ENCODE measurements around the gene BSG.
"Not testable (repeated sequence)": the region's sequence is repeated elsewhere in the genome, so short reads cannot be mapped to it uniquely, and the experiment has no call there.

BSG gene

GRCh38 chr19:607301-608154, 35.1 kb downstream of the BSG start:
- no peak for DNase-seq

DNA sequence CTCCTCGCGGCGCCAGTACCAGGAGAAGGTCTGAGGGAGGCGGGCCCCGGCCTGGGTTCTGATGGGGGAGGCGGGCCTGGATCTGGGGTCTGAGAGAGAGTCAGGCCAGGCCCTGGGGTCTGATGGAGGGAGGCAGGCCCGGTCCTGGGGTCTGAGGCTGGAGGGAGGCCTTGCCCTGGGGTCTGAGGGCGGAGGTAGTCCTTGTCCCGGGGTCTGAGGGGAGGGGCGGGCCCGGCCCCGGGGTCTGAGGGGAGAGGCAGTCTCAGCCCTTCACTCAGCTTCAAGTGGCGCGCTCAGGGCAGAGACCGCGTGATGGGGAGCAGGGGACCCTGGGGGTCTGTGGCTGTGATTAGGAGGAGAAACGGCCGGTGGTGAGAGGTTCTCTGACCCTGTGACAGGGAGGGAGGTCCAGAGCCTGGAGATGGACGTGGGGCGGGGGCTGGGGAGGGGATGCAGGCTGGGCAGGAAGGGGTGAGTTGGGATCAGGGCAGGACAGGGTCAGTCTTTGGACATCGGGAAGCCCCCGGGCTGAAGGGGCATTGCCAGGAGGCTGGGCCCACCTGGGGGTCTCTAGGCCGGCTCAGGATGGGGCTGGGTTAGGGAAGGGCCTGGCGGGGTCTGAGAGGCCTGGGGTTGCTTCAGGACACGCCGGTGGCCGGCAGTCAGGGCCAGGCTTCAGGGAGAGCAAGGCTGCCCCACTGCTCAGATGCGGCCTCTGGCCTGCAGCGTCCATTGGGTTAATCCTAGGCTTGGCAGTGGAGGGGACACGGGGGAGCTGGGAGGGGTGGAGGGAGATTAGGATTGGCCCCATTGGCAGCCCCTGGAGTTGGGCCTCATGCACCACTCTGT, 36.0 kb downstream of the BSG start:
- DNase-seq, result no peak

DNA sequence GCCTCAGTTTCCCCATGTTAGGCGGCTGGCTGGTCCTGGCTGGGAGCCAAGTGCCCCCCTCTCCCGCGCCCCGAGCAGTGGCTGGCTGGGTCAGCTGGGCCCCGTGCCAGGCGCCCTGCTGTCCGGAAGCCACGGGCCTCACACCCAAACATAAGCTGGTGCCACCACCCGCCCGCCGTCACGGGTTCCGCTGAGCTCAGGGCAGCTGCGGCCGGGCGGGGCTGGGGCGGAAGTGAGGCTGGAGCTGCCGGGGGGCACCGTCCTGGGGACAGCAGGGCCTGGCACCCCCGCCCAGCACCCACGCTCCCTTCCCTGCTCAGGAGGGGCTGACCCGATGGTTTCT, 36.6 kb downstream of the BSG start:
- peak; percentile 56 for DNase-seq

DNA sequence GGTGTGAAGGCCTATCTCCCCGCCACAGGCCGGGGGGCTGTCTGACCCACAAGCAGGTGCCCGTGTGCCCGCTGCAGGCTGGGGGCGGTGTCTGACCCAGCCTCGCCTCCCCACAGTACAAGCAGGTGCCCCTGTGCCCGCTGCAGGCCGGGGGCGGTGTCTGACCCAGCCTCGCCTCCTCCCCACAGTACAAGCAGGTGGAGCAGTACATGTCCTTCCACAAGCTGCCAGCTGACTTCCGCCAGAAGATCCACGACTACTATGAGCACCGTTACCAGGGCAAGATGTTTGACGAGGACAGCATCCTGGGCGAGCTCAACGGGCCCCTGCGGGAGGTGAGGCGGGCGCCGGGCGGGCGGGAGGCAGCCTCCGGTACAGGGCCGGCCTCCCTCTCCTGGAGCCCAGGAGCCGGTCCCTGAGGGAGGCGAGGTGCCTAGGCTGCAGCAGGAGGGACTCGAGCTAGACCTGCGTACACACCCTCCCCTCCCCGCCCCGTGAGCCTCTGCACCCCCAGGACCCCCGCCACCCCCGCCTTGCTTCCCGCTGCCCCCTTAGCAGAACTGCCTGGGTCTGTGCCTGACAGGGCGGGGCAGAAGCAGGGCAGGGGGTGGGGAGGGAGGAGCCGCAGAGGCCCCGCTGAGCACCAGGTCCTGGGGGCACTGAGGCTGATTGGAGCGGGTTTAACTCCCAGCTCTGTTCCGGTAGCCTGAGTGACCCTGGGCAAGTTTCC, 37.8 kb downstream of the BSG start:
- DNase-seq, result no peak

GRCh38 chr19:610801-611480, 38.5 kb downstream of the BSG start:
- DNase-seq, result no peak

DNA sequence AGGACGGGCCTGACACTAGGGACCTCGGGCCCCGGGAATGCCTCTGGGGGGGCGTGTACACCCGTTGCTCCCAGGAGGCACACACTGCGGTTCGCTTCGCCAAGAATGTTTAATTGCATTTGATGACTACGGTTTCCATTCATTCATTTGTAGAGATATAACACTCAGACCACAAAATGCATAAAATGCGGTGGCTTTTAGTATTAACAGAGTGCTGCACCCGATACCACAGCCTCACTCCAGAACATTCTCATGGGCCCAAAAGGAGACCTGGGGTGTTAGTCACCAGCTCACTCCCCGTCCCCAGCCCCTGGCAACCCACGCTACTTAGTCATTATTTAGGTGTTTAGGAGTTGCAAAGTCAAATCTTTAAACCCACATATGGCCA, 39.1 kb downstream of the BSG start:
- DNase-seq, result no peak

DNA sequence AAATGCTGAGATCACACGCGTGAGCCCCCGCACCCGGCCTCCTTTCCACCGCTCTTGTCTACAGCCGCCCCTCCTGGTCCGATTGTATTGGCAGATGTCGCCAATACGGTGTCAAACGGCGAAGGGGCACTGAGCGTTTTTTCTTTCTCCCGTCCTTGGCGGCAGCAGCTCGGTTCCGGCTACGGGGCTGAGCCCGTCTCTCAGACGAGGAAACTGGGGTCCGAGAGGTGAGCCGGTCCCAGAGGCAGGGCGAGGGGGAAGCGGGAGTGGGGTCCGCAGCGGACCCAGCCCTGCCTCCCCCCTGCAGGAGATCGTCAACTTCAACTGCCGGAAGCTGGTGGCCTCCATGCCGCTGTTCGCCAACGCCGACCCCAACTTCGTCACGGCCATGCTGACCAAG, 40.5 kb downstream of the BSG start:
- no peak for DNase-seq

DNA sequence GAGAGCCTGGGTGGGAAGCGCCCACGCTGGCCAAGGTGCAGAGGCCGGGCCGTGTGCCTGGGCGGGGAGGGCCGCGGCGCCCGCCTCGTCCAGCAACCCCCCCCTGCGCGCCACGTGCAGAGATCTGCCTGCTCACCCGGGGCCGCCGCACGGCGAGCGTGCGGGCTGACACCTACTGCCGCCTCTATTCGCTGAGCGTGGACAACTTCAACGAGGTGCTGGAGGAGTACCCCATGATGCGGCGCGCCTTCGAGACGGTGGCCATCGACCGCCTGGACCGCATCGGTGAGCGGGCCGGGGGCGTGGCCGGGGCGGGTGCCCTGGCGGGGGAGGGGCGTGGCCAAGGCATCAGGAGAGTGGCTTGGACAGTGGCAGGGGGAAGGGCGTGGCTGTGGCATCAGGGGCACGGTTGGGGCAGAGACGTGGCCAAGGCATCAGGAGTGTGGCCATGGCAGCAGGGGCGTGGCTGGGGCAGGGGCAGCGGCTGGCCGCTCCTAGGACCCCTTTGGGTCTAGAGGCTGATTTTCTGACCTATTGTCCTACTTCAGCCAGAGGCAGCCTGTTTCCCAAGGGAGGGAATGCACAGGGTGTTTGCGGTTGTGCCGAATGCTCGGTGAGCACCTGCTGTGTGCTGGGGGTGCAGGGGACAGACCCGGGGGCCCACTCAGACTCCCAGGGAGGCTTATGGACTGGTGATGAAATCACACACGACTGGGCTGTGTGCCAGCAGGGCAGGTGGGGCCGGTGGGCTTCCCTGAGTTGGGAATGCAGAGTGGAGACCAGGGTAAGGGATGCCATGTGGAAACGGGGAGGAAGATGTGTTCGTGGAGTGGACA, 41.6 kb downstream of the BSG start:
- DNase-seq, result no peak

GRCh38 chr19:615619-616018, 43.2 kb downstream of the BSG start:
- peak; percentile 16 for DNase-seq

- no peak for DNase-seq
Measured at GRCh38 chr19:616062-616700, 43.8 kb downstream of the BSG start.

DNA sequence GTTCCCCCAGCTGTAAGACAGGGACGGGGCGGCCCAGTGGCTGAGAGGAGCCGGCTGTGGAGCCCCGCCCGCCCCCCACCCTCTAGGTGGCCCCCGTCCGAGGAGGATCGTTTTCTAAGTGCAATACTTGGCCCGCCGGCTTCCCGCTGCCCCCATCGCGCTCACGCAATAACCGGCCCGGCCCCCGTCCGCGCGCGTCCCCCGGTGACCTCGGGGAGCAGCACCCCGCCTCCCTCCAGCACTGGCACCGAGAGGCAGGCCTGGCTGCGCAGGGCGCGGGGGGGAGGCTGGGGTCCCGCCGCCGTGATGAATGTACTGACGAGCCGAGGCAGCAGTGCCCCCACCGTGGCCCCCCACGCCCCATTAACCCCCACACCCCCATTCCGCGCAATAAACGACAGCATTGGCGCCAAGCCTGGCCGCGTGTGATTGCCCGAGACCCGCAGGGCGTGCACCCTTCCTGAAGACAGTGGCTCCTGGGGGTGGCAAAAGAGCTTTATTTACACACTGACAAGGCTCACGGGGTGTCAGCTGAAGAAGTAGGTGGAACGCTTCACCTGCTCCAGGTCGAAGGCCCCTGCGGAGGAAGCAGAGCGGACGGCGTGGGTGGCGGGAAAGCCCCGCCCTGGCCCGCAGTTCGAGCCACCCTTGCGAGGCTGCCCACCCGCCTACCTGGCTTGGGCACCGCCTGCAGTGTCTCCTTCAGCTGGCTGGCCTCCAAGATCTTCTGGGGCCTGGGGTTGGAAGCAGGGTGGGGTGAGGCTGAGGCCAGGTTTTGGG, 44.5 kb downstream of the BSG start:
- no peak for DNase-seq

DNA sequence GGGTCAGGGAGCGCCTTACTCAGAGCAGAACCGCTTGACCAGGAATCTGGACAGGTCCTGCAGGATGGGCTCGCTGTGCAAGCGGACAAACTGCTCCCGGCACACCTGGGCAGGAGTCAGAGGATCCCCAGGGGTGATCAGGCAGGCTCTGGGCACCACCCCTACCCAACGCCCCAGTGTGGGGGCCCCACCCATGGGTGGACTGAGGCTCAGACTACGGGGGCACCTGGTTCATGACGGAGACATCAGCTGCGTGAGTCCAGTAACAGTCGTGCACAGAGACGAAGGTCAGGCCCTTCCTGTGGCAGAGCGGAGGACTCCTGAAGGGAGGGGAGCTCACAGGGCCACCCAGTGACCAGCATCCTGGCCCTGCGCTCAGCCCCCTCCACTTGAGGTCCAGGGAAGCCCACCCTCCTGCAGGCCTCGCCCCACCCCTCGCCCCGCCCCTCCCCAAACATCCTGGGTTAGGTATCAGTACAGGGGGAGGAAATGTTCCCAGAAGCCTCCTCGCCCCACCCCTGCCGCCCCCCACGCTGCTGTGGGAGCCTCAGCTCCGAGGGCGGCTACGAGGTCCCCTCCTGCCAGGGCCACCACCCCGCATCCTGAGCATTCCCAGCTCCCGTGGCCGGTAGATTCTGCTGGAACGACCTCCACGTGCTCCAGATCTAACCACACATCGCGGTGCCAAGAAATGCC, 45.3 kb downstream of the BSG start:
- DNase-seq, result no peak

DNA sequence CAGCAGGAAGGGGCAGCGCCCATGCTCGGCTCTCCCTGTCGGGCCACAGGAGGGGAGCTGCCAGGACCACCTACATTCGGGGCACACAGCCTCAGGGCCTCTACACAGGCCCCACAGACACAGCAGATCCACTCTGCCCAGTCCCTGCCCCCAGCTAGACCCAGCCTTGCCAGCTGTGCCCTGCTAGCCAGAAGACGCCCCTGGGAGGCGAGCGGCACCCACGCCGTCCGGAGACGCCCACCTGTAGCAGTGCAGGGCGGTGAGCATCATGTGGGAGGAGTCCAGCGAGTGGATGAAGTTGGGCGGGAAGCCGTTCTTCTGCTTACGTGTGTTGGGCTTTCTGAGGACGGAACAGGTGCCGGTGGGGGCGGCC, 45.8 kb downstream of the BSG start:
- DNase-seq, result no peak

DNA sequence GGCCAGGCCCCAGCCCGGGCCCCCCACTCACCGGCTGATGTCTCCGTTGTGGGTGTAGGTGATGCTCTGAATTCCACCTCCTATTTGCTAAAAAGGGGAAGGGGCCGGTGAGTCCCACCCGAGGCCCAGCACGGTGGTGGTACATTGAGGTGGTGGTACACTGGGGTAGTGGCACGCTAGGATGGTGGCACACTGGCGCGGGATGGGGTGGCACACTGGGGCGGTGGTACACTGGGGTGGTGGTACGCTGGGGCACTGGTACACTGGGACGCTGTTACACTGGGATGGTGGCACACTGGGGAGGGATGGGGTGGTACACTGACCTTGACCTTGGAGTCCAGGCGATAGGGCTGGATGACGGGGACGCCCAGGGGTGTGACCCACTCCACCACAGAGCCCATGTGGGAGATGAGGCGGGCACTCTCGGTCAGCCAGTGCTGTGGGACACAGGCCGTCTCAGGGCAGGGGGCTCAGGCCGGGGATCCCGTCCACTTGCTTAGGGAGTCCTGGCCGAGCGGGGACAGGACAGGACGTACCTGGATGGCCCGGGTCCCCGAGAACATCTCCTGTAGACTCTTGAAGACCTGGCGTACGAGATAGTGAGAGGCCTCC, 46.4 kb downstream of the BSG start:
- DNase-seq, result no peak

- DNase-seq, result no peak
Measured at GRCh38 chr19:619286-620002, 47.0 kb downstream of the BSG start.

DNA sequence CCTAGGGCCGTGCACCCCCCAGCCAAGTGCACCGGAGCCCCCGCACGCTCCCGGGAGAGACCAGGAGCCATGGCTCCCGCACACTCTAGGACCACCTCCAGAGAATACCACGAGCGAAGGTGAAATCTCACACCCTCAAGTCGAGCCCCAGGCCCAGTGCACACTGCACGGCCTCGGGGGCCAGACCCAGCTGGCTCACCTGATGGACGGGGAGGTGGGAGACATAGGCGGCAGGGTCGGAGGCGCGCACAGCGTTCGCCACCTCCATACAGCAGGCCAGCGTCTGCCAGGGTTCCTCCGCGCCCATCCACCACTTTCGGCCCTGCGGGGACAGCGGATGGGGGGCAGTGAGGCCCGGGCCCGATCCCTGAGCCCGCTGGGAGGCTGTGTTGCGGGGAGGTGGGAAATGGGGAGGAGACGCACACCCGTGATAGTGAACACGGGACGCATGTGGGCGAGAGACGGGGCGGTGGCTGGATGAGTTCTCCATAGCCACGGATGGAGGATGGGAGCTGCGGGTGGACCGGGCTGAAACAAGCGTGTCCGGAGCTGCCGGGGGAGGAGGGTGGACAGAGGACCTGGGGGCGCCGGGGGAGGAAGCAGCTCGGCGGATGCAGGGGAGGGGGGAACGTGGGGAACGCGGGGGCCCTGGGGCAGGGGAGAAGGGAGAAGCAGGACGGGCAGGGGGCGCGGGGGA, 47.9 kb downstream of the BSG start:
- DNase-seq, result no peak

DNA sequence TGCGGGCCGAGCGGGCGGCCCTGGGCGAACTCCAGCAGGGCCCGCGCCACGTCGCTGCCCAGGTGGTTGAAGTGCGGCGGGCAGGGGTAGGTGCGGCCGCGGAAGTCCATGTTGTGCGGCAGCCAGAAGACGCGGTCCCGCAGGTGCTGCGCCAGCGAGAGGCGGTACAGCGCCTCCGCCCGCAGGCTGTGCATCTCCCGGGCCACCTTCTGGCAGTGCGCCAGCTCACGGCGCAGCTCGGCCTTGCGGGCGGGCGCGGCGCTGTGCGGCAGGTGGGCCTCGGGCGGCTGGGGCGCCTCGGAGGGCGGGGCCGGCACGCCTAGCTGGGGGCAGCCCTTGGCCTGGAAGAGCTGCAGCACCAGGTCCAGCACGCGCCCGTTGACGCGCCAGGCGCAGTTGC, 48.8 kb downstream of the BSG start:
- not testable (repeated sequence) for DNase-seq

DNA sequence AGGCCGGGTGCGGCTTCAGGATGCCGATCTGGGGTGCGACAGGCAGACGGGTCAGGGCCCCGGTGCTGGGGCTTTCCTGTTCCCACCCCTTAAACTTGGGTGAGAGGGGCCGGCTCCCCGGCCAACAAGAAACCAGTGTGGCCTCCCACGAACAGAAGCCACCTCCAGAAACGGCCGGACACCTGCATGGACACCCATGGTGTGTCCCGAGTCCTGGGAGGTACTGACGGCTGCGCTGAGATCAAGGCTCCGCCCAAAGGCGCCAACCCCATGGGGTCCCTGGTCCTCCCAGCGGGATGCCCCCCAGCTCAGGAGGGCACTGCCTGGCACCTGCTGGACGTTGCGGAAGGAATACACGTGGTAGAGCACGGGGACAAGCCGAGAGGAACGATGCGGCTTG, 49.4 kb downstream of the BSG start:
- DNase-seq, result no peak

Measured in suppressor macrophage treated with lipopolysaccharide for 4 hours (primary cell).